CD14-positive monocyte (primary cell): ENCODE measurements around the gene GOLGA3. TPM values are rescaled to one million over a fixed set of nuclear protein-coding genes. Genes with fewer than 3 reads are reported as not detected.

Experiments
- DNase-seq, 3 donors: peaks; one replicate each; pipeline ENCODE4 v3.0.0-alpha.2; 2011 to 2022
- H2AFZ ChIP-seq: 2 replicates; pipeline ENCODE4 v1.6.0; 2012; ENCODE audit warnings: mild to moderate bottlenecking, low read depth, low read length, inconsistent platforms; ENCODE audit not compliant: insufficient read depth, poor library complexity, severe bottlenecking
- H3K27ac ChIP-seq, 2 donors: 1 replicate in 1 of 2; 2 replicates in 1 of 2; pipeline ENCODE4 v1.5.1; 2012 to 2013; ENCODE audit warnings: low read length in 2 of 2, control low read depth in 1 of 2, inconsistent platforms in 1 of 2, low read depth in 1 of 2, mild to moderate bottlenecking in 1 of 2
- H3K27me3 ChIP-seq, 2 donors: one replicate each; pipeline versions ENCODE4 v1.6.0 to v1.6.1; 2011 to 2013; ENCODE audit warnings: low read length in 2 of 2; ENCODE audit not compliant: control insufficient read depth in 2 of 2, insufficient read depth in 2 of 2
- H3K36me3 ChIP-seq, 2 donors: replicated peaks in 1 of 2; 1 replicate in 1 of 2; 2 replicates in 1 of 2; pipeline versions ENCODE4 v1.5.1 to v1.6.1; 2012 to 2013; ENCODE audit warnings: low read length in 2 of 2, control low read depth in 1 of 2, inconsistent platforms in 1 of 2, mild to moderate bottlenecking in 1 of 2; ENCODE audit not compliant: insufficient read depth in 2 of 2, control insufficient read depth in 1 of 2
- H3K4me1 ChIP-seq, 2 donors: 1 replicate in 1 of 2; 2 replicates in 1 of 2; pipeline versions ENCODE4 v1.5.1 to v1.6.1; 2012 to 2013; ENCODE audit warnings: low read length in 2 of 2, control low read depth in 1 of 2, inconsistent platforms in 1 of 2, mild to moderate bottlenecking in 1 of 2, moderate library complexity in 1 of 2; ENCODE audit not compliant: insufficient read depth in 2 of 2, control insufficient read depth in 1 of 2
- H3K4me2 ChIP-seq: replicated peaks from 2 replicates; pipeline ENCODE3; 2012; ENCODE audit warnings: low read length, moderate library complexity, mild to moderate bottlenecking; ENCODE audit not compliant: poor library complexity, severe bottlenecking; ENCODE audit errors: extremely low read depth
- H3K4me3 ChIP-seq, 3 experiments: fragments of 200-600 bp in 1 of 3; sonication (generic) in 1 of 3; replicated peaks in 1 of 3; 1 replicate in 2 of 3; 2 replicates in 1 of 3; pipeline ENCODE4 v1.5.1; 2011 to 2013; ENCODE audit warnings: low read length in 3 of 3, mild to moderate bottlenecking in 3 of 3, control low read depth in 2 of 3, low read depth in 2 of 3, inconsistent platforms in 1 of 3, moderate library complexity in 1 of 3
- H3K79me2 ChIP-seq: 2 replicates; pipeline ENCODE4 v1.6.0; 2012; ENCODE audit warnings: mild to moderate bottlenecking, control low read depth, inconsistent platforms, low read length, moderate library complexity; ENCODE audit not compliant: insufficient read depth
- H3K9ac ChIP-seq: 2 replicates; pipeline ENCODE4 v1.6.0; 2017; ENCODE audit warnings: low read length, mild to moderate bottlenecking; ENCODE audit not compliant: insufficient read depth, poor library complexity, severe bottlenecking
- H3K9me3 ChIP-seq, 2 donors: replicated peaks in 1 of 2; 1 replicate in 1 of 2; 2 replicates in 1 of 2; pipeline versions ENCODE4 v1.5.1 to v1.6.1; 2012 to 2013; ENCODE audit warnings: low read length in 2 of 2, control low read depth in 1 of 2; ENCODE audit not compliant: control insufficient read depth in 1 of 2, insufficient read depth in 1 of 2
- H4K20me1 ChIP-seq: 2 replicates; pipeline ENCODE4 v1.6.0; 2012; ENCODE audit warnings: mild to moderate bottlenecking, low read length, control low read depth, moderate library complexity; ENCODE audit not compliant: insufficient read depth
- H3K27ac Mint-ChIP-seq, 7 donors: one replicate each; pipeline ENCODE4 v1.8.0; 2020; ENCODE audit warnings: mild to moderate bottlenecking in 7 of 7, mixed read lengths in 7 of 7, moderate library complexity in 6 of 7, inconsistent platforms in 2 of 7
- H3K27me3 Mint-ChIP-seq, 3 donors: one replicate each; pipeline ENCODE4 v1.8.0; 2021 to 2022; ENCODE audit warnings: low read depth in 3 of 3, mild to moderate bottlenecking in 3 of 3, mixed read lengths in 3 of 3, moderate library complexity in 3 of 3, inconsistent platforms in 1 of 3
- H3K36me3 Mint-ChIP-seq, 2 donors: one replicate each; pipeline ENCODE4 v1.8.0; 2020; ENCODE audit warnings: mixed read lengths in 2 of 2, inconsistent platforms in 1 of 2, mild to moderate bottlenecking in 1 of 2
- H3K4me1 Mint-ChIP-seq: one replicate; pipeline ENCODE4 v1.8.0; 2020; ENCODE audit warnings: mild to moderate bottlenecking, mixed read lengths
- H3K4me3 Mint-ChIP-seq, 2 donors: one replicate each; pipeline ENCODE4 v1.8.0; 2020; ENCODE audit warnings: mild to moderate bottlenecking in 2 of 2, mixed read lengths in 2 of 2, moderate library complexity in 1 of 2
- H3K9me3 Mint-ChIP-seq, 7 donors: one replicate each; pipeline ENCODE4 v1.8.0; 2020 to 2022; ENCODE audit warnings: mixed read lengths in 7 of 7, mild to moderate bottlenecking in 6 of 7, moderate library complexity in 6 of 7, inconsistent platforms in 2 of 7
- CTCF ChIP-seq: fragments of 200-600 bp; IDR thresholded peaks from one replicate; pipeline ENCODE4 v1.8.0; 2022; ENCODE audit warnings: antibody characterized with exemption, mild to moderate bottlenecking
- WGBS: methylation state at CpG from one replicate; pipeline ENCODE4 v1.1.5; 2013; ENCODE audit warnings: missing lambda C conversion rate; ENCODE audit not compliant: insufficient coverage; 5-methylcytosine and 5-hydroxymethylcytosine counted together
- intact Hi-C, 2 donors: fragments of 100-400 bp; cut with micrococcal nuclease; formaldehyde crosslinking; loops; one replicate each; pipeline versions ENCODE4 v1.15.0 to v1.15.1; 2023
- polyA plus RNA-seq, 3 donors: library from polyadenylated mRNA; depleted of rRNA in 1 of 3; unstranded in 2 of 3; stranded (reverse) in 1 of 3; fragments of 300-500 nt in 2 of 3; fragments of >200 nt in 1 of 3; fragmentation: Illumina TruSeq in 2 of 3; gene quantifications; 1 replicate in 2 of 3; 2 replicates in 1 of 3; pipeline ENCODE4 v1.2.3, GENCODE V29; 2012 to 2021

Gene GOLGA3
- polyA plus RNA-seq, 3 donors: 1.2 to 12.0 (median 2.4) TPM

GRCh38 chr12:132740652-132741051, 88.0 kb downstream of the GOLGA3 start:
- Mint-ChIP-seq H3K9me3 (peaks cover 0 to 2% (median 0%) of the 10 kb centered on the region in 7 donors), H3K4me1 (no peaks in the 10 kb centered on the region), H3K4me3 (no peak overlapping the region), H3K27ac (no peak overlapping the region), H3K27me3 (peaks cover 0 to 3% (median 0%) of the 10 kb centered on the region in 3 donors), H3K36me3 (peaks cover 95 to 100% of the 10 kb centered on the region in 2 donors)
- Histone ChIP-seq H3K4me1 (no peaks in the 10 kb centered on the region), H3K9me3 (no peaks in the 10 kb centered on the region), H3K4me2 (no peak overlapping the region), H2AFZ (no peak overlapping the region), H3K4me3 (no peak overlapping the region), H3K27me3 (no peaks in the 10 kb centered on the region), H3K9ac (no peak overlapping the region), H4K20me1 (peaks cover 47% of the 10 kb centered on the region), H3K79me2 (peaks cover 29% of the 10 kb centered on the region), H3K27ac (no peak overlapping the region), H3K36me3 (peaks cover 91 to 100% of the 10 kb centered on the region in 2 donors)
- WGBS: 100% methylated on average over 8 of the region's 11 CpGs
- intact Hi-C loops: no loop called here
- DNase-seq: no peak
- no peak for TF ChIP-seq CTCF

DNA sequence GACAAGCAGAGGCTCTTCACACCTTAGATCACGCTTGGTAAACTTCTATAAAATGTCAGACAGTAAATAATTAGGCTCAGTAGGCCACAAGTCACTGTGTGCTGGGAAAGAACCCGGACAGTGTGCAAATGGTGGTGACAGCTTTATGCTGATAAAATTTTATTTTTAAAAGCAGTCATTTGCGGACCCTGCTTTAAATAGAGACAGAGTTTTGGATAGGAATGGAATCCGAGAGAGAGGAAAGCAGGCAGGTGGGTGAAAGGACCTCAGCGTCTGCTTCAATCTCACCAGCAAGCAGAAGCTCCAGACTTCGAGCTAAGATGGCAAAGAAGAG, 88.4 kb downstream of the GOLGA3 start:
- Histone ChIP-seq H3K9ac (no peak overlapping the region), H3K4me2 (no peak overlapping the region), H3K4me3 (no peak overlapping the region), H2AFZ (no peak overlapping the region), H3K4me1 (no peaks in the 10 kb centered on the region), H3K79me2 (peaks cover 25% of the 10 kb centered on the region), H3K27ac (no peak overlapping the region), H4K20me1 (peaks cover 43% of the 10 kb centered on the region), H3K36me3 (peaks cover 91 to 100% of the 10 kb centered on the region in 2 donors), H3K9me3 (no peaks in the 10 kb centered on the region), H3K27me3 (no peaks in the 10 kb centered on the region)
- intact Hi-C loops: no loop called here
- no peak for DNase-seq
- H3K36me3 Mint-ChIP-seq: peaks cover 95 to 100% of the 10 kb centered on the region in 2 donors
- no peaks in the 10 kb centered on the region for H3K4me1 Mint-ChIP-seq
- H3K27ac Mint-ChIP-seq: no peak overlapping the region
- TF ChIP-seq CTCF: no peak
- H3K4me3 Mint-ChIP-seq: no peak overlapping the region
- peaks cover 0 to 3% (median 0%) of the 10 kb centered on the region in 3 donors for H3K27me3 Mint-ChIP-seq
- WGBS: 95% methylated on average over 5 of the region's 6 CpGs
- peaks cover 0 to 2% (median 0%) of the 10 kb centered on the region in 7 donors for H3K9me3 Mint-ChIP-seq
